Measurements from ENCODE around the gene TIPIN.

TIPIN gene

GRCh38 chr15:66288551-66289185 lies 67.8 kb downstream of the TIPIN start:
- Histone ChIP-seq H3K4me1 (ENCODE audit: control insufficient read depth, insufficient read depth, low read length) (peaks cover 19% of the 10 kb centered on the region), H3K9me3 (ENCODE audit: control insufficient read depth in 2 of 2, low read length in 2 of 2) (no peaks in the 10 kb centered on the region), H3K9ac (ENCODE audit: low read length in 2 of 2) (no peak overlapping the region), H3K27ac (ENCODE audit: low read length) (no peak overlapping the region), H3K4me3 (ENCODE audit: low read length in 2 of 2) (no peak overlapping the region), H3K27me3 (ENCODE audit: control insufficient read depth in 1 of 2, insufficient read depth in 2 of 2, low read length in 2 of 2) (no peaks in the 10 kb centered on the region), H3K36me3 (ENCODE audit: control insufficient read depth in 2 of 2, insufficient read depth in 2 of 2, low read length in 2 of 2) (no peaks in the 10 kb centered on the region)

GRCh38 chr15:66288093-66288492 lies 68.4 kb downstream of the TIPIN start:
- Histone ChIP-seq H3K36me3 (ENCODE audit: control insufficient read depth in 2 of 2, insufficient read depth in 2 of 2, low read length in 2 of 2) (no peaks in the 10 kb centered on the region), H3K9ac (ENCODE audit: low read length in 2 of 2) (no peak overlapping the region), H3K4me1 (ENCODE audit: control insufficient read depth, insufficient read depth, low read length) (peaks cover 19% of the 10 kb centered on the region), H3K27me3 (ENCODE audit: control insufficient read depth in 1 of 2, insufficient read depth in 2 of 2, low read length in 2 of 2) (no peaks in the 10 kb centered on the region), H3K9me3 (ENCODE audit: control insufficient read depth in 2 of 2, low read length in 2 of 2) (no peaks in the 10 kb centered on the region), H3K27ac (ENCODE audit: low read length) (no peak overlapping the region), H3K4me3 (ENCODE audit: low read length in 2 of 2) (no peak overlapping the region)

- Histone ChIP-seq H3K36me3 (ENCODE audit: control insufficient read depth in 2 of 2, insufficient read depth in 2 of 2, low read length in 2 of 2) (no peaks in the 10 kb centered on the region), H3K27ac (ENCODE audit: low read length) (no peak overlapping the region), H3K9ac (ENCODE audit: low read length in 2 of 2) (no peak overlapping the region), H3K9me3 (ENCODE audit: control insufficient read depth in 2 of 2, low read length in 2 of 2) (no peaks in the 10 kb centered on the region), H3K4me1 (ENCODE audit: control insufficient read depth, insufficient read depth, low read length) (peaks cover 14% of the 10 kb centered on the region), H3K27me3 (ENCODE audit: control insufficient read depth in 1 of 2, insufficient read depth in 2 of 2, low read length in 2 of 2) (no peaks in the 10 kb centered on the region), H3K4me3 (ENCODE audit: low read length in 2 of 2) (no peak overlapping the region)
These were observed 68.9 kb downstream of the TIPIN start for GRCh38 chr15:66287461-66288057.
